Activated naive CD8-positive, alpha-beta T cell treated with anti-CD3 and anti-CD28 coated beads for 36 hours (primary cell): ENCODE results near the gene DLX6. TPM values are rescaled to one million over a fixed set of nuclear protein-coding genes. Genes with fewer than 3 reads are reported as not detected.

Source experiments
- total RNA-seq, 2 experiments: library from RNA; stranded (reverse); gene quantifications; one replicate each; pipeline ENCODE4 v1.2.3, GENCODE V29; 2021

Gene DLX6
- total RNA-seq, 2 experiments from 2014 or later: not detected

Other genes starting within 250 kb of the DLX6 start
- gene DLX5, start 19.3 kb downstream of the DLX6 start, total RNA-seq: not detected
- gene SDHAF3, start 112.1 kb downstream of the DLX6 start, total RNA-seq: 10 to 100 TPM; 41.7 to 46.9 TPM